H1 (cell line): ENCODE results near the gene PTPRD. TPM values are rescaled to one million over a fixed set of nuclear protein-coding genes. Genes with fewer than 3 reads are reported as not detected.

Experiments
- CTCF ChIA-PET: fragments of 300-600 bp; sonication (Branson Sonifier 250); formaldehyde crosslinking; loops from one replicate; lab custom pipeline; 2021; ENCODE audit not compliant: partially characterized antibody; lab: Charles Lee
- POLR2A ChIA-PET: fragments of 300-600 bp; sonication (Branson Sonifier 250); formaldehyde crosslinking; loops from one replicate; lab custom pipeline; 2021; ENCODE audit warnings: inconsistent platforms; ENCODE audit not compliant: partially characterized antibody; lab: Charles Lee
- DNase-seq, 2 experiments: peaks; one replicate each; pipeline versions ENCODE4 v3.0.0 to v3.0.0-alpha.2; 2010 to 2022; ENCODE audit warnings: low spot score in 2 of 2, low read depth in 1 of 2, mixed read lengths in 1 of 2
- FAIRE-seq: peaks from 2 replicates; lab custom pipeline; 2011; peaks lifted over from hg19 to GRCh38; lab: Jason Lieb, UNC
- H2AFZ ChIP-seq: 2 replicates; pipeline ENCODE4 v1.8.1; 2012; ENCODE audit warnings: low read length, inconsistent platforms
- H2AK5ac ChIP-seq: 2 replicates; pipeline ENCODE4 v1.6.1; 2013; ENCODE audit warnings: low read depth, low read length
- H2BK120ac ChIP-seq: replicated peaks from 2 replicates; pipeline ENCODE3; 2013; ENCODE audit warnings: low read depth, low read length, inconsistent platforms
- H2BK12ac ChIP-seq: 2 replicates; pipeline ENCODE4 v1.6.1; 2013; ENCODE audit warnings: low read depth, low read length
- H2BK15ac ChIP-seq: 2 replicates; pipeline ENCODE4 v1.6.1; 2013; ENCODE audit warnings: low read length
- H2BK20ac ChIP-seq: 2 replicates; pipeline ENCODE4 v1.6.1; 2013; ENCODE audit warnings: low read length
- H2BK5ac ChIP-seq: 2 replicates; pipeline ENCODE4 v1.6.1; 2013; ENCODE audit warnings: low read depth, low read length
- H3K14ac ChIP-seq: 2 replicates; pipeline ENCODE4 v1.6.1; 2013; ENCODE audit warnings: inconsistent platforms; ENCODE audit not compliant: insufficient read length
- H3K18ac ChIP-seq: 2 replicates; pipeline ENCODE4 v1.6.1; 2013; ENCODE audit warnings: low read length; ENCODE audit errors: extremely low read depth
- H3K23ac ChIP-seq: 2 replicates; pipeline ENCODE4 v1.6.1; 2013; ENCODE audit warnings: inconsistent platforms; ENCODE audit not compliant: insufficient read length
- H3K23me2 ChIP-seq: 2 replicates; pipeline ENCODE4 v1.6.1; 2013; ENCODE audit warnings: low read depth, low read length
- H3K27ac ChIP-seq: 2 replicates; pipeline ENCODE4 v1.6.1; 2011; ENCODE audit warnings: low read depth, low read length, inconsistent platforms
- H3K27me3 ChIP-seq, 4 experiments: replicated peaks in 1 of 4; 1 replicate in 1 of 4; 2 replicates in 3 of 4; pipeline versions ENCODE4 v1.6.1 to v1.8.1; 2011 to 2013; ENCODE audit warnings: low read length in 3 of 4, mild to moderate bottlenecking in 3 of 4, inconsistent platforms in 2 of 4, mixed read lengths in 2 of 4, moderate library complexity in 1 of 4; ENCODE audit not compliant: control insufficient read depth in 3 of 4, insufficient read depth in 3 of 4; ENCODE audit errors: extremely low read depth in 1 of 4
- H3K36me3 ChIP-seq, 4 experiments: 2 replicates each; pipeline versions ENCODE4 v1.6.1 to v1.8.1; 2011 to 2013; ENCODE audit warnings: mild to moderate bottlenecking in 4 of 4, low read length in 3 of 4, moderate library complexity in 2 of 4, control low read depth in 1 of 4, inconsistent platforms in 1 of 4; ENCODE audit not compliant: insufficient read depth in 4 of 4, control insufficient read depth in 2 of 4
- H3K4ac ChIP-seq: replicated peaks from 2 replicates; pipeline ENCODE3; 2013; ENCODE audit warnings: low read length, low read depth, mixed read lengths, inconsistent platforms; ENCODE audit not compliant: insufficient read length
- H3K4me1 ChIP-seq, 4 experiments: replicated peaks in 1 of 4; 1 replicate in 1 of 4; 2 replicates in 3 of 4; pipeline versions ENCODE4 v1.6.1 to v1.8.1; 2011 to 2013; ENCODE audit warnings: low read length in 3 of 4, inconsistent platforms in 2 of 4, mixed read lengths in 1 of 4; ENCODE audit not compliant: insufficient read depth in 4 of 4, control insufficient read depth in 3 of 4
- H3K4me2 ChIP-seq, 2 experiments: 2 replicates each; pipeline versions ENCODE4 v1.6.1 to v1.8.1; 2011 to 2013; ENCODE audit warnings: low read depth in 2 of 2, low read length in 2 of 2, control low read depth in 1 of 2, inconsistent platforms in 1 of 2, mild to moderate bottlenecking in 1 of 2; ENCODE audit not compliant: insufficient read depth in 1 of 2
- H3K4me3 ChIP-seq, 4 experiments: fragments of 200-600, 300-600 bp in 1 of 4; sonication (generic), shearing (Covaris generic), sonication (Bioruptor Twin) in 1 of 4; 2 replicates each; pipeline versions ENCODE4 v1.5.1 to v1.8.1; 2011 to 2016; ENCODE audit warnings: low read length in 4 of 4, low read depth in 3 of 4, control low read depth in 2 of 4, inconsistent platforms in 2 of 4, mild to moderate bottlenecking in 2 of 4, mixed read lengths in 1 of 4, moderate library complexity in 1 of 4; ENCODE audit not compliant: insufficient read depth in 2 of 4; ENCODE audit errors: extremely low read depth in 1 of 4
- H3K56ac ChIP-seq: replicated peaks from 2 replicates; pipeline ENCODE3; 2013; ENCODE audit warnings: low read depth, mild to moderate bottlenecking, mixed read lengths, low read length, inconsistent platforms; ENCODE audit not compliant: insufficient read length
- H3K79me1 ChIP-seq: 2 replicates; pipeline ENCODE4 v1.6.1; 2013; ENCODE audit warnings: low read depth, low read length, control low read depth
- H3K79me2 ChIP-seq, 2 experiments: 2 replicates each; pipeline versions ENCODE4 v1.6.1 to v1.8.1; 2012 to 2013; ENCODE audit warnings: low read length in 2 of 2, mild to moderate bottlenecking in 2 of 2, inconsistent platforms in 1 of 2; ENCODE audit not compliant: insufficient read depth in 2 of 2, control insufficient read depth in 1 of 2
- H3K9ac ChIP-seq, 4 experiments: replicated peaks in 1 of 4; 1 replicate in 1 of 4; 2 replicates in 3 of 4; pipeline versions ENCODE4 v1.6.1 to v1.8.1; 2011 to 2013; ENCODE audit warnings: low read depth in 3 of 4, low read length in 3 of 4, control low read depth in 2 of 4, mild to moderate bottlenecking in 2 of 4, moderate library complexity in 2 of 4, inconsistent platforms in 1 of 4; ENCODE audit errors: extremely low read depth in 1 of 4
- H3K9me3 ChIP-seq, 2 experiments: 2 replicates each; pipeline versions ENCODE4 v1.6.1 to v1.8.1; 2012 to 2013; ENCODE audit warnings: mild to moderate bottlenecking in 2 of 2, moderate library complexity in 2 of 2, control low read depth in 1 of 2, inconsistent platforms in 1 of 2, low read depth in 1 of 2, low read length in 1 of 2, mixed read lengths in 1 of 2; ENCODE audit not compliant: insufficient read depth in 2 of 2
- H4K20me1 ChIP-seq, 2 experiments: replicated peaks in 1 of 2; 2 replicates each; pipeline versions ENCODE3 to v1.8.1; 2011 to 2013; ENCODE audit warnings: inconsistent platforms in 2 of 2, low read length in 2 of 2, mild to moderate bottlenecking in 1 of 2; ENCODE audit not compliant: insufficient read depth in 2 of 2, control insufficient read depth in 1 of 2
- H4K5ac ChIP-seq: 2 replicates; pipeline ENCODE4 v1.6.1; 2013; ENCODE audit warnings: low read length, low read depth, mixed read lengths, inconsistent platforms; ENCODE audit not compliant: insufficient read length
- H4K8ac ChIP-seq: 2 replicates; pipeline ENCODE4 v1.8.0; 2013; ENCODE audit warnings: mild to moderate bottlenecking, moderate library complexity, low read length, inconsistent platforms; ENCODE audit not compliant: insufficient read depth; ENCODE audit errors: extremely low read depth
- H4K91ac ChIP-seq: replicated peaks from 2 replicates; pipeline ENCODE3; 2013; ENCODE audit warnings: low read length, mixed read lengths, inconsistent platforms; ENCODE audit not compliant: insufficient read length
- RAD21 ChIP-seq, 2 experiments: IDR thresholded peaks in 1 of 2; conservative IDR thresholded peaks in 1 of 2; 2 replicates each; pipeline ENCODE4 v1.6.1; 2011; ENCODE audit warnings: low read depth in 2 of 2, low read length in 2 of 2, improper control_type of control experiment in 1 of 2, inconsistent platforms in 1 of 2, mild to moderate bottlenecking in 1 of 2, moderate library complexity in 1 of 2
- USF2 ChIP-seq: IDR thresholded peaks from 2 replicates; pipeline ENCODE4 v1.6.1; 2011; ENCODE audit warnings: low read length, improper control_type of control experiment
- ZNF274 ChIP-seq: IDR thresholded peaks from 2 replicates; pipeline ENCODE4 v1.7.0; 2012; ENCODE audit warnings: low read length, borderline replicate concordance; ENCODE audit errors: extremely low read depth
- WGBS, 2 experiments: shearing (Covaris generic) in 1 of 2; methylation state at CpG; one replicate each; pipeline versions ENCODE4 v1.1.6 to v1.1.7; 2013 to 2015; ENCODE audit warnings: low lambda C conversion rate in 2 of 2, mixed read lengths in 2 of 2, inconsistent platforms in 1 of 2, low coverage in 1 of 2, missing lambda C conversion rate in 1 of 2; ENCODE audit not compliant: insufficient replicate concordance in 2 of 2, insufficient coverage in 1 of 2, insufficient read length in 1 of 2; ENCODE audit errors: extremely low coverage in 1 of 2, missing lambda C conversion rate in 1 of 2; 5-methylcytosine and 5-hydroxymethylcytosine counted together
- polyA plus RNA-seq, 7 experiments: library from polyadenylated mRNA; depleted of rRNA in 3 of 7; stranded (reverse) in 5 of 7; unstranded in 2 of 7; fragments of >200 nt in 5 of 7; fragments of 200-250 nt in 2 of 7; gene quantifications; 1 replicate in 5 of 7; 2 replicates in 1 of 7; 4 replicates in 1 of 7; pipeline versions ENCODE4 v1.2.1 to v1.2.3, GENCODE V29; 2011 to 2013; ENCODE audit warnings: missing spikeins in 2 of 7, mixed read lengths in 2 of 7
- total RNA-seq: library from RNA; stranded (reverse); fragmentation: NEBNext Ultra II Directional; extraction: Animal tissue kit (Norgen Biotek cat#: 25700); gene quantifications from 2 replicates; pipeline ENCODE4 v1.2.1, GENCODE V29; 2021

Gene PTPRD
- total and polyA plus RNA-seq, 2 of the 8 experiments (the other 6 are each of a cell fraction or from before 2014, with no cell fraction given) = 17.2 to 77.0 TPM

GRCh38 chr9:8723195-8723594 lies 1889.6 kb downstream of the PTPRD start:
- H3K79me2 ChIP-seq = no peaks in the 10 kb centered on the region
- H3K56ac ChIP-seq = no peak overlapping the region
- H4K5ac ChIP-seq = no peak overlapping the region
- no peak overlapping the region for H3K18ac ChIP-seq
- no peak for DNase-seq
- POLR2A ChIA-PET = interaction anchor here (1.4 kb wide), 1 partner anchor 17 kb away, joined by 3 read pairs; no protein-coding TSS in a partner anchor
- no peaks in the 10 kb centered on the region for H3K23me2 ChIP-seq
- H2BK15ac ChIP-seq = no peak overlapping the region
- no peaks in the 10 kb centered on the region for H3K9me3 ChIP-seq
- 0 out of 2 replicates have a peak overlapping the region, but pooled peaks have one; percentile 30 for H2BK12ac ChIP-seq
- no peak overlapping the region for H2AFZ ChIP-seq
- no peak overlapping the region for H3K9ac ChIP-seq
- H3K4ac ChIP-seq = no peak overlapping the region
- no peak overlapping the region for H4K8ac ChIP-seq
- no peak overlapping the region for H2BK120ac ChIP-seq
- H3K14ac ChIP-seq = no peak overlapping the region
- no peaks in the 10 kb centered on the region for H3K36me3 ChIP-seq
- H4K20me1 ChIP-seq = no peaks in the 10 kb centered on the region
- peaks cover 0 to 10% (median 7%) of the 10 kb centered on the region in 4 experiments; a peak in 3 of 7 replicates for H3K4me1 ChIP-seq
- no peaks in the 10 kb centered on the region for H3K27me3 ChIP-seq
- H3K4me2 ChIP-seq = no peak overlapping the region
- TF ChIP-seq RAD21 (IDR thresholded peaks at IDR 0.05 in 1 of 2, conservative IDR thresholded peaks at IDR 0.05 in 1 of 2; ENCODE audit: low read depth in 2 of 2, low read length in 2 of 2) (no peak), USF2 (no peak), ZNF274 (no peak)
- TF ChIP-seq, all 59 proteins: peak for 0
- Histone ChIP-seq H3K23ac (no peak overlapping the region), H4K91ac (no peak overlapping the region), H3K79me1 (0 out of 2 replicates have a peak, but pooled peaks cover 5% of the 10 kb centered on the region), H2BK20ac (no peak overlapping the region), H2AK5ac (no peak overlapping the region), H2BK5ac (no peak overlapping the region), H3K27ac (no peak overlapping the region), H3K4me3 (no peak overlapping the region)
- 83% methylated on average over 5 of the region's 5 CpGs; no CpG with 5 or more reads in 1 of the 2 experiments for WGBS, 2 experiments
- CTCF ChIA-PET = no interaction called here
- no peak for FAIRE-seq
